Activated CD8-positive, alpha-beta T cell treated with anti-CD3 and anti-CD28 coated beads, Interleukin-2, amount 10 ng/mL, durations not matched to agents 7 days and 5 days (primary cell): ENCODE data around the gene ARFGAP3. TPM values are rescaled to one million over a fixed set of nuclear protein-coding genes. Genes with fewer than 3 reads are reported as not detected.

ENCODE experiments used
- ATAC-seq: fragments of 150-1000 bp; cut with Tn5 transposase; one replicate; pipeline ENCODE4 v1.10.0; 2021; ENCODE audit warnings: moderate library complexity
- CTCF ChIA-PET: fragments of 350-600 bp; sonication (Branson Sonifier 250); formaldehyde crosslinking; loops from one replicate; lab custom pipeline; 2021; ENCODE audit warnings: antibody characterized with exemption; lab: Charles Lee
- POLR2A ChIA-PET: fragments of 350-600 bp; sonication (Branson Sonifier 250); formaldehyde crosslinking; loops from one replicate; lab custom pipeline; 2021; ENCODE audit warnings: antibody characterized with exemption; lab: Charles Lee
- DNase-seq: peaks from one replicate; pipeline ENCODE4 v3.0.0-alpha.2; 2020
- H3K27ac Mint-ChIP-seq: one replicate; pipeline ENCODE4 v1.8.0; 2021; ENCODE audit warnings: mild to moderate bottlenecking, mixed read lengths
- H3K27me3 Mint-ChIP-seq: one replicate; pipeline ENCODE4 v1.8.0; 2021; ENCODE audit warnings: low read depth, mixed read lengths
- H3K36me3 Mint-ChIP-seq: one replicate; pipeline ENCODE4 v1.8.0; 2021; ENCODE audit warnings: low read depth, mixed read lengths
- H3K4me1 Mint-ChIP-seq: one replicate; pipeline ENCODE4 v1.8.0; 2021; ENCODE audit warnings: low read depth, mixed read lengths
- H3K4me3 Mint-ChIP-seq: one replicate; pipeline ENCODE4 v1.8.0; 2021; ENCODE audit warnings: mild to moderate bottlenecking, mixed read lengths
- H3K9me3 Mint-ChIP-seq: one replicate; pipeline ENCODE4 v1.8.0; 2022; ENCODE audit warnings: mixed read lengths; ENCODE audit not compliant: insufficient read depth
- total RNA-seq, 2 experiments: library from RNA; stranded (reverse); gene quantifications; one replicate each; pipeline ENCODE4 v1.2.3, GENCODE V29; 2021

The ARFGAP3 gene
- total RNA-seq, 2 experiments from 2014 or later = 35.8 to 36.7 TPM

GRCh38 chr22:42883970-42884369, 26.9 kb upstream of the ARFGAP3 start:
- no peaks in the 10 kb centered on the region for H3K27me3 Mint-ChIP-seq
- no peak for ATAC-seq
- H3K9me3 Mint-ChIP-seq = no peaks in the 10 kb centered on the region
- H3K4me3 Mint-ChIP-seq = no peak overlapping the region
- peaks cover 13% of the 10 kb centered on the region for H3K36me3 Mint-ChIP-seq
- ChIA-PET CTCF (no interaction called here), POLR2A (no interaction called here)
- peaks cover 13% of the 10 kb centered on the region for H3K4me1 Mint-ChIP-seq
- no peak overlapping the region for H3K27ac Mint-ChIP-seq
- no peak for DNase-seq

DNA sequence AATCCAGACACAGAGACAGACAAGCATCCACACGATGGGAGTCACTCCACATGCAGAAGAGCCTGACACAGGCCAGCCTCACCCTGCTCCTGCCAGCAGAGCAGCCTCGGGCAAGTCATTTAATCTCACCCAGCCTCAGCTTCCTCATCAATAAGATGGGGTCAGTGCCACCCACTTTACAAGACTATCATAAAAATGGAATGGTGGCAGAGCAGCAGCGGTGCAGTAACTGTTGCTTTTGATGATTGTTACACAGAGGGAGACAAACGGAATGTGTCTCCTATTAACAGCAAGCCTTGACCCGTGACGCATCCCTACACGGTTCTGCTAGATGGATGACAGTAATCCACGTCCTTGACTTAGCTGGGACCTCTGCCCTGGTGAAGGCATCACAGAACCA, 26.0 kb upstream of the ARFGAP3 start:
- no peak for ATAC-seq
- H3K9me3 Mint-ChIP-seq = no peaks in the 10 kb centered on the region
- POLR2A ChIA-PET = no interaction called here
- no peak overlapping the region for H3K27ac Mint-ChIP-seq
- H3K4me1 Mint-ChIP-seq = peaks cover 4% of the 10 kb centered on the region
- H3K27me3 Mint-ChIP-seq = no peaks in the 10 kb centered on the region
- CTCF ChIA-PET = no interaction called here
- peaks cover 12% of the 10 kb centered on the region for H3K36me3 Mint-ChIP-seq
- DNase-seq = no peak
- H3K4me3 Mint-ChIP-seq = no peak overlapping the region

GRCh38 chr22:42881982-42882656, 25.0 kb upstream of the ARFGAP3 start:
- ATAC-seq (no peak), DNase-seq (no peak)
- peaks cover 2% of the 10 kb centered on the region for H3K4me1 Mint-ChIP-seq
- no peaks in the 10 kb centered on the region for H3K27me3 Mint-ChIP-seq
- POLR2A ChIA-PET = no interaction called here
- H3K36me3 Mint-ChIP-seq = peaks cover 10% of the 10 kb centered on the region
- no peaks in the 10 kb centered on the region for H3K9me3 Mint-ChIP-seq
- CTCF ChIA-PET = no interaction called here
- no peak overlapping the region for H3K27ac Mint-ChIP-seq
- no peak overlapping the region for H3K4me3 Mint-ChIP-seq

DNA sequence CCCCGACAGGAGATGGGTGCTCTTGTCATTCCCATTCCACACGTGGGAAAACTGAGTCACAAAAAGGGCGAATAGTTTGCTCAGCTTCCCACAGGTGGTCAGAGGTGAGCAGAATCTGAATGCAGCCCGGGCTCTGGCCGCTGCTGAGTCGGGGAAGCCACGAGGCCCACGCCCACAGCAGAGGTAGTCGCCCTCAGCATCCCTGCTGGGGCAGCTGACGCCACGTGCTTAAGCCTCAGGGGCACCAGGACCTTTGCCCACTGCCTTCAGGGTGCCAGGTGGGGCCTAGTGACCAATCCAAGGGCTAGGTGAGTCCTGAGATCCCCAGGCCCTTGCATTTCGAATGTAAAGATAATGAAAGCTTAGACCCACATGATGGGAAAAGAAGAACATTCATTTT, 24.2 kb upstream of the ARFGAP3 start:
- Mint-ChIP-seq H3K27me3 (no peaks in the 10 kb centered on the region), H3K4me3 (no peak overlapping the region), H3K36me3 (peaks cover 10% of the 10 kb centered on the region), H3K27ac (no peak overlapping the region), H3K4me1 (no peaks in the 10 kb centered on the region), H3K9me3 (no peaks in the 10 kb centered on the region)
- DNase-seq = no peak
- CTCF ChIA-PET = no interaction called here
- POLR2A ChIA-PET = no interaction called here
- ATAC-seq = no peak

DNA sequence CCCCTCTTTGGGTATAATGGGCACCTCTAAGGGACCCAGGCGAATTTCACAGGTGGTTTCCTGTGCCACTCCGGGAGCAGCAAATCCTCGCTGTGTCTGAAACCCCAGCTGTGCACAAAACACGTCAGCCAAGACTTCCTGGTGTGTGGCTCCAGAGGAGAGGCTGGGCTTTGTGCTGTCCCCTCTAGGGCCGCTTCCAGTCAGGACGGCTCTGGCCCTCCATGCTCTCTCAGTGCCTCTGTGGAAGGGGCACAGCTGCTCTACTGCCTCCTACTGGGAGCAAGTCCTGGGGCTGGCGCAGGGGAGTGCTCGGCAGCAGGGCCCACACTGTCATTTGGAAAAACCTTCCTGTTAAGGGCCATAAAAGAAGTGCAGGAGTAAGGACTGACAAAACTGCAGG, 23.7 kb upstream of the ARFGAP3 start:
- no peaks in the 10 kb centered on the region for H3K27me3 Mint-ChIP-seq
- no peaks in the 10 kb centered on the region for H3K9me3 Mint-ChIP-seq
- H3K4me1 Mint-ChIP-seq = no peaks in the 10 kb centered on the region
- ChIA-PET POLR2A (no interaction called here), CTCF (no interaction called here)
- ATAC-seq (no peak), DNase-seq (no peak)
- H3K4me3 Mint-ChIP-seq = no peak overlapping the region
- peaks cover 10% of the 10 kb centered on the region for H3K36me3 Mint-ChIP-seq
- H3K27ac Mint-ChIP-seq = no peak overlapping the region

- Mint-ChIP-seq H3K27ac (no peak overlapping the region), H3K4me3 (no peak overlapping the region), H3K27me3 (no peaks in the 10 kb centered on the region), H3K4me1 (no peaks in the 10 kb centered on the region), H3K9me3 (no peaks in the 10 kb centered on the region), H3K36me3 (peaks cover 8% of the 10 kb centered on the region)
- ChIA-PET POLR2A (no interaction called here), CTCF (no interaction called here)
- DNase-seq = no peak
- ATAC-seq = no peak
Observed at GRCh38 chr22:42879371-42880021, 22.4 kb upstream of the ARFGAP3 start.

DNA sequence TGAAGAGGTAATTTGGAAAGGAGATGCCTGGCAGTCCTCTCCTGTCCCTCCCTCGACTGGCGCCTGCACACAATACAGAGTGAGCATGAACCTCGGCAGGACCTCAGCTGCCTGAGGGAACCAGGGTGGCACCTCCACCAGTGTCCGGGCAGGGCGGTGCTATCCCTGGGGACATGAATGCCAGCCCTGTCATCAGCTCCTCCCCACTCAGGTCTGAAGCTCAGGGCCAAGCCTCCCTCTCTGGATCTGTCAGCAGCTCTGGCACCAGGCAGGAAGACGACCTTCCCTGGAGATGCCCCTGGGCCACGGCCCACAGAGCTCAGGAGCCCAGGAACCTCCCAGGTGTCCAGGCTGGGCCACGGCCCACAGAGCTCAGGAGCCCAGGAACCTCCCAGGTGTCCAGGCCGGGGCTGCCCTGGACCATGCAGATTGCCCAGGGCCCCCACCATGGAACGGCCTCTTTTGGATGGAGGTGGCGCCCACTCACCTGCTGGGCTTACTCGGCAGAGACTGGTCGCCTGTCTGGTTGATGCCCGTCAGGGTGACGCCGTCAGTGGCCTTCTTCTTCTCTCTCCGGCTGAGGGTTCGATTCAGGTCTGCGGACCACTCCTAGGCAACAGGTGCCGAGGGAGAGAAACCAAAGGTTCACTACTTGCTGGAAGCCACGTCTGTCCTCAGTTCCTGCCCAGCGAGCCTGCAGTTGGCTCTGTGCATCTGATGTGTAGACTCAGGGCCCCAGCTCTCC, 21.7 kb upstream of the ARFGAP3 start:
- DNase-seq (no peak), ATAC-seq (no peak)
- CTCF ChIA-PET = no interaction called here
- Mint-ChIP-seq H3K27me3 (no peaks in the 10 kb centered on the region), H3K4me3 (no peak overlapping the region), H3K4me1 (no peaks in the 10 kb centered on the region), H3K27ac (no peak overlapping the region), H3K9me3 (no peaks in the 10 kb centered on the region), H3K36me3 (peaks cover 8% of the 10 kb centered on the region)
- POLR2A ChIA-PET = no interaction called here

DNA sequence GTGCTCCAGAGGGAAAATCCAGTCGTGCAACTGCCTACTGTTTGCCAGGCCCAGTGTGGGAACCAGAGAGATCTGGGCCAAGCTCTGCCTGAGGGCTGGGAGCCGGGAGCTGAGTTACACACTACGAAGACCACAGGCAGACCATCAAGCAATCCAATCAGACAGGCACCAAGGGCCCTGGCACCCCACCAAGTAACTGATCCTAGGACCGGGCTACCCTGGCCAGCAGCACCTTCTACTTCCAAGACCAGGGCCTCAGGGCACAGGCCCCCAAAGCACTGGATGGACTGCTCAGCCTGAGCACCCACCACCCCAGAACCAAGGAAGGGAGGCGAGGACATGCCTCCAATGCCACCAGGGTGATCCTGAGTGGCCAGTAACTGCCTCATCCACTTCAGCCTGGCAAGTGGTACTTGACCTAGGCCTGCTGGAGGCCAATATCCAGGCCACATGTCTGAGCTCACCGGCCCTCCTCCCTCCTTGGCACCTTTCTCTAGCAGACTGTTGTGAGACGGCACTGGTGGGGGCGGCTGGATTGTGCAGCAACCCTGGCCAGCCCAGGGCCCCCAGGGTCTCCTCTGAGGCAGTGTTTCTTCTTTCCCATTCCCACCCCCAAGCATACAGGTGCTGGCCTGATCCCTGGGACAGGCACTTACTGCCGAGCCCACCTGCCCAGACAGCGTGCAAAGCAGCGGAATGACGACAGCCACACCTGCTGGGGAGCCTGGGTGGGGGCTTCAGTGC, 20.7 kb upstream of the ARFGAP3 start:
- H3K4me1 Mint-ChIP-seq = no peaks in the 10 kb centered on the region
- H3K4me3 Mint-ChIP-seq = no peak overlapping the region
- H3K27ac Mint-ChIP-seq = no peak overlapping the region
- H3K27me3 Mint-ChIP-seq = no peaks in the 10 kb centered on the region
- DNase-seq (no peak), ATAC-seq (no peak)
- H3K9me3 Mint-ChIP-seq = no peaks in the 10 kb centered on the region
- H3K36me3 Mint-ChIP-seq = peaks cover 5% of the 10 kb centered on the region
- CTCF ChIA-PET = interaction anchor here (1.2 to 1.6 kb wide), 2 partner anchors 12 to 183 kb away, joined by 3 to 4 read pairs; no protein-coding TSS in a partner anchor
- POLR2A ChIA-PET = no interaction called here

- CTCF ChIA-PET = interaction anchor here (0.8 to 1.6 kb wide), 4 partner anchors 10 to 183 kb away, joined by 3 to 4 read pairs (median 4); no protein-coding TSS in a partner anchor
- H3K27me3 Mint-ChIP-seq = no peaks in the 10 kb centered on the region
Observed at GRCh38 chr22:42877158-42877557, 20.1 kb upstream of the ARFGAP3 start.

GRCh38 chr22:42876041-42876440, 19.0 kb upstream of the ARFGAP3 start:
- no peaks in the 10 kb centered on the region for H3K9me3 Mint-ChIP-seq
- no peak for ATAC-seq
- no peak overlapping the region for H3K4me3 Mint-ChIP-seq
- no peaks in the 10 kb centered on the region for H3K27me3 Mint-ChIP-seq
- no peak for DNase-seq
- ChIA-PET CTCF (interaction anchor here (1.2 kb wide), 1 partner anchor 9 kb away, joined by 4 read pairs; no protein-coding TSS in a partner anchor), POLR2A (no interaction called here)
- H3K27ac Mint-ChIP-seq = no peak overlapping the region
- peaks cover 4% of the 10 kb centered on the region for H3K36me3 Mint-ChIP-seq
- no peaks in the 10 kb centered on the region for H3K4me1 Mint-ChIP-seq

More at GRCh38 chr22:42877158-42877557, 20.1 kb upstream of the ARFGAP3 start:
- ATAC-seq = no peak
- POLR2A ChIA-PET = no interaction called here
- Mint-ChIP-seq H3K27ac (no peak overlapping the region), H3K4me3 (no peak overlapping the region), H3K36me3 (peaks cover 4% of the 10 kb centered on the region), H3K9me3 (no peaks in the 10 kb centered on the region), H3K4me1 (no peaks in the 10 kb centered on the region)
- no peak for DNase-seq

DNA sequence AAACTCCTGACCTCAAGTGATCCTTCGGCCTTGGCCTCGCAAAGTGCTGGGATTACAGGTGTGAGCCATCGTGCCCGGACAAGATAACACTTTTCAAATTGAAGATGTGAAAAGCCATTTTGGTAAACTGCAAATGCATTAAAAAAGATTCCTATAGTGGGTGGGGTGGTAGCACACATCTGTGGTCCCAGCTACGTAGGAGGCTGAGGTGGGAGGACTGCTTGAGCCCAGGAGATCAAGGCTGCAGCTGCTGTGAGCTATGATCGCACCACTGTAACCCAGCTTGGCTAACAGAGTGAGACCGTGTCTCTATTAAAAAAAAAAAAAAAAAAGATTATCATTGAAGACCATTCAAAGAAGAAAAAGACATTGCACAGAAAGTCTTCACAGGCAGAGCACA, 16.9 kb upstream of the ARFGAP3 start:
- CTCF ChIA-PET = interaction anchor here (1.3 kb wide), 1 partner anchor 160 kb away, joined by 4 read pairs; no protein-coding TSS in a partner anchor

More for the DNA sequence above, 16.9 kb upstream of the ARFGAP3 start:
- POLR2A ChIA-PET = no interaction called here
- no peak for ATAC-seq
- peaks cover 4% of the 10 kb centered on the region for H3K36me3 Mint-ChIP-seq
- H3K27me3 Mint-ChIP-seq = no peaks in the 10 kb centered on the region
- no peak for DNase-seq
- H3K4me1 Mint-ChIP-seq = no peaks in the 10 kb centered on the region
- no peaks in the 10 kb centered on the region for H3K9me3 Mint-ChIP-seq
- no peak overlapping the region for H3K4me3 Mint-ChIP-seq
- no peak overlapping the region for H3K27ac Mint-ChIP-seq
